HepG2 (cell line): ENCODE data around the gene THSD4.

Experiments used
- CENPBD1 ChIP-seq: sonication (generic); formaldehyde crosslinking; IDR thresholded peaks from 2 replicates; pipeline ENCODE4 v1.8.0; 2022; ENCODE audit warnings: missing genetic modification reagents, low read depth, mild to moderate bottlenecking, borderline replicate concordance
- HNRNPK ChIP-seq: fragments of 200-400 bp; formaldehyde crosslinking; IDR thresholded peaks from 2 replicates; pipeline ENCODE4 v1.6.1; 2018; ENCODE audit warnings: low read length, low read depth, moderate library complexity, mild to moderate bottlenecking; ENCODE audit not compliant: poor library complexity, severe bottlenecking
- MXI1 ChIP-seq: IDR thresholded peaks from 3 replicates; pipeline ENCODE4 v1.6.1; 2012; ENCODE audit warnings: low read depth, low read length, inconsistent platforms, borderline replicate concordance
- PBX2 ChIP-seq: IDR thresholded peaks from 2 replicates; pipeline ENCODE4 v1.6.1; 2016; ENCODE audit warnings: control low read depth
- PREB ChIP-seq: sonication (generic); formaldehyde crosslinking; IDR thresholded peaks from 2 replicates; pipeline ENCODE4 v1.4.0; 2020; ENCODE audit warnings: missing genetic modification reagents
- REPIN1 ChIP-seq: sonication (generic); formaldehyde crosslinking; IDR thresholded peaks from 2 replicates; pipeline ENCODE4 v1.8.0; 2022; ENCODE audit warnings: missing genetic modification reagents, low read depth, mild to moderate bottlenecking, borderline replicate concordance
- SMC3 ChIP-seq: IDR thresholded peaks from 2 replicates; pipeline ENCODE4 v1.6.1; 2011; ENCODE audit warnings: low read length, improper control_type of control experiment
- SRF ChIP-seq: IDR thresholded peaks from 2 replicates; pipeline ENCODE4 v1.6.1; 2011; ENCODE audit warnings: mild to moderate bottlenecking, low read depth, low read length, moderate library complexity
- U2AF1 ChIP-seq: fragments of 200-400 bp; formaldehyde crosslinking; optimal IDR thresholded peaks from 2 replicates; pipeline ENCODE3; 2017; ENCODE audit warnings: mild to moderate bottlenecking, low read depth, low read length
- ZNF563 ChIP-seq: sonication (generic); formaldehyde crosslinking; IDR thresholded peaks from 2 replicates; pipeline ENCODE4 v1.8.0; 2022; ENCODE audit warnings: mild to moderate bottlenecking, moderate library complexity, missing genetic modification reagents
- ZNF564 ChIP-seq: sonication (generic); formaldehyde crosslinking; IDR thresholded peaks from 2 replicates; pipeline ENCODE4 v1.8.1; 2023; ENCODE audit warnings: mild to moderate bottlenecking, missing genetic modification reagents
- ZNF713 ChIP-seq: sonication (generic); formaldehyde crosslinking; IDR thresholded peaks from 2 replicates; pipeline ENCODE4 v1.4.0; 2020; ENCODE audit warnings: mild to moderate bottlenecking, missing genetic modification reagents
- TF ChIP-seq, protein P1 (sequence below): sonication (generic); formaldehyde crosslinking; IDR thresholded peaks from 2 replicates; pipeline ENCODE4 v1.4.0; 2020; ENCODE audit warnings: mild to moderate bottlenecking, missing genetic modification reagents

- TF ChIP-seq PREB (CRISPR knock-in tag), result no peak
- TF ChIP-seq SMC3, result no peak
- no peak for TF ChIP-seq SRF
- TF ChIP-seq CENPBD1 (CRISPR knock-in tag), result no peak
- TF ChIP-seq PBX2, result no peak
- TF ChIP-seq, protein P1, sequence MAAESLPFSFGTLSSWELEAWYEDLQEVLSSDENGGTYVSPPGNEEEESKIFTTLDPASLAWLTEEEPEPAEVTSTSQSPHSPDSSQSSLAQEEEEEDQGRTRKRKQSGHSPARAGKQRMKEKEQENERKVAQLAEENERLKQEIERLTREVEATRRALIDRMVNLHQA (CRISPR knock-in tag), result no peak
- TF ChIP-seq U2AF1, result no peak
- TF ChIP-seq REPIN1 (CRISPR knock-in tag), result no peak
- no peak for TF ChIP-seq ZNF713 (CRISPR knock-in tag)
- no peak for TF ChIP-seq MXI1
- no peak for TF ChIP-seq ZNF564 (CRISPR knock-in tag)
- TF ChIP-seq HNRNPK, result no peak
- TF ChIP-seq ZNF563, result no peak
Measured at GRCh38 chr15:71362987-71363968, 248.0 kb downstream of the THSD4 start.
